H9 (cell line): ENCODE data around the gene ENOX1. TPM values are rescaled to one million over a fixed set of nuclear protein-coding genes. Genes with fewer than 3 reads are reported as not detected.

ENCODE experiments used
- DNase-seq: peaks from one replicate; pipeline ENCODE4 v3.0.0-alpha.2; 2017
- H2AFZ ChIP-seq: one replicate; pipeline ENCODE4 v1.6.1; 2013; ENCODE audit warnings: mild to moderate bottlenecking, low read length, control low read depth, moderate library complexity
- H2AK5ac ChIP-seq: 2 replicates; pipeline ENCODE4 v1.6.1; 2013; ENCODE audit warnings: low read length, control low read depth, mixed read lengths; ENCODE audit not compliant: insufficient read length
- H2BK120ac ChIP-seq: one replicate; pipeline ENCODE4 v1.6.1; 2013; ENCODE audit warnings: low read depth, mild to moderate bottlenecking, low read length, control low read depth, inconsistent platforms; ENCODE audit not compliant: poor library complexity, severe bottlenecking
- H2BK12ac ChIP-seq: 2 replicates; pipeline ENCODE4 v1.6.1; 2013; ENCODE audit warnings: low read length, control low read depth, mixed read lengths, low read depth; ENCODE audit not compliant: insufficient read length
- H2BK15ac ChIP-seq: 2 replicates; pipeline ENCODE4 v1.6.1; 2013; ENCODE audit warnings: low read depth, low read length, control low read depth
- H2BK20ac ChIP-seq: one replicate; pipeline ENCODE4 v1.6.1; 2013; ENCODE audit warnings: low read depth, mild to moderate bottlenecking, low read length, control low read depth, inconsistent platforms; ENCODE audit not compliant: poor library complexity, severe bottlenecking
- H2BK5ac ChIP-seq: 2 replicates; pipeline ENCODE4 v1.6.1; 2013; ENCODE audit warnings: low read length, control low read depth, mixed read lengths; ENCODE audit not compliant: insufficient read length
- H3K14ac ChIP-seq: 2 replicates; pipeline ENCODE4 v1.6.1; 2013; ENCODE audit warnings: low read length, control low read depth; ENCODE audit not compliant: insufficient read depth
- H3K18ac ChIP-seq: 2 replicates; pipeline ENCODE4 v1.6.1; 2013; ENCODE audit warnings: low read depth, mild to moderate bottlenecking, mixed read lengths, low read length, control low read depth; ENCODE audit not compliant: insufficient read length
- H3K23ac ChIP-seq: 2 replicates; pipeline ENCODE4 v1.6.1; 2013; ENCODE audit warnings: low read length, control low read depth, mixed read lengths, low read depth; ENCODE audit not compliant: insufficient read length
- H3K23me2 ChIP-seq: 2 replicates; pipeline ENCODE4 v1.6.1; 2013; ENCODE audit warnings: low read depth, mild to moderate bottlenecking, mixed read lengths, low read length, control low read depth; ENCODE audit not compliant: insufficient read length, poor library complexity, severe bottlenecking
- H3K27ac ChIP-seq: 2 replicates; pipeline ENCODE4 v1.5.1; 2013; ENCODE audit warnings: low read length, control low read depth, mixed read lengths, low read depth; ENCODE audit not compliant: insufficient read length
- H3K27me3 ChIP-seq: 2 replicates; pipeline ENCODE4 v1.6.1; 2013; ENCODE audit warnings: low read length, control low read depth, inconsistent platforms; ENCODE audit not compliant: insufficient read depth
- H3K4ac ChIP-seq: 2 replicates; pipeline ENCODE4 v1.6.1; 2013; ENCODE audit warnings: low read depth, mild to moderate bottlenecking, control low read depth, inconsistent platforms, low read length, moderate library complexity
- H3K4me1 ChIP-seq: 2 replicates; pipeline ENCODE4 v1.6.1; 2013; ENCODE audit warnings: low read length, control low read depth, inconsistent platforms; ENCODE audit not compliant: insufficient read depth
- H3K4me2 ChIP-seq: 2 replicates; pipeline ENCODE4 v1.6.1; 2013; ENCODE audit warnings: low read length, control low read depth, mixed read lengths; ENCODE audit not compliant: insufficient read length, insufficient read depth
- H3K56ac ChIP-seq: 2 replicates; pipeline ENCODE4 v1.6.1; 2013; ENCODE audit warnings: low read depth, mild to moderate bottlenecking, mixed read lengths, low read length, control low read depth; ENCODE audit not compliant: insufficient read length
- H3K79me1 ChIP-seq: 2 replicates; pipeline ENCODE4 v1.6.1; 2013; ENCODE audit warnings: low read depth, mild to moderate bottlenecking, moderate library complexity, low read length, control low read depth, inconsistent platforms; ENCODE audit not compliant: insufficient read depth, poor library complexity, severe bottlenecking
- H3K79me2 ChIP-seq: 2 replicates; pipeline ENCODE4 v1.6.1; 2013; ENCODE audit warnings: low read length, control low read depth, inconsistent platforms; ENCODE audit not compliant: insufficient read depth
- H3K9ac ChIP-seq: 2 replicates; pipeline ENCODE4 v1.6.1; 2013; ENCODE audit warnings: low read length, control low read depth, mixed read lengths; ENCODE audit not compliant: insufficient read length; ENCODE audit errors: extremely low read depth
- H3K9me3 ChIP-seq: one replicate; pipeline ENCODE4 v1.6.1; 2013; ENCODE audit warnings: low read depth, low read length, inconsistent platforms; ENCODE audit not compliant: control insufficient read depth
- H3T11ph ChIP-seq: one replicate; pipeline ENCODE4 v1.6.1; 2013; ENCODE audit warnings: mild to moderate bottlenecking, low read length, control low read depth, inconsistent platforms
- H4K20me1 ChIP-seq: one replicate; pipeline ENCODE4 v1.6.1; 2013; ENCODE audit not compliant: control insufficient read depth, insufficient read length, insufficient read depth
- H4K5ac ChIP-seq: 2 replicates; pipeline ENCODE4 v1.6.1; 2013; ENCODE audit warnings: low read depth, mild to moderate bottlenecking, mixed read lengths, low read length, control low read depth; ENCODE audit not compliant: insufficient read length
- H4K8ac ChIP-seq: replicated peaks from 2 replicates; pipeline ENCODE4 v1.6.1; 2013; ENCODE audit warnings: low read length, control low read depth, mixed read lengths, low read depth; ENCODE audit not compliant: insufficient read length
- H4K91ac ChIP-seq: 2 replicates; pipeline ENCODE4 v1.6.1; 2013; ENCODE audit warnings: low read depth, mild to moderate bottlenecking, moderate library complexity, mixed read lengths, low read length, control low read depth; ENCODE audit not compliant: insufficient read length
- H3K27ac Mint-ChIP-seq, 3 experiments: 2 replicates in 2 of 3; 3 replicates in 1 of 3; pipeline ENCODE4 v1.8.0; 2020 to 2021; ENCODE audit warnings: mixed read lengths in 3 of 3, mild to moderate bottlenecking in 1 of 3, moderate library complexity in 1 of 3
- H3K27me3 Mint-ChIP-seq: 2 replicates; pipeline ENCODE4 v1.8.0; 2021; ENCODE audit warnings: low read depth, mild to moderate bottlenecking, moderate library complexity, mixed read lengths
- H3K36me3 Mint-ChIP-seq, 3 experiments: 2 replicates in 2 of 3; 3 replicates in 1 of 3; pipeline ENCODE4 v1.8.0; 2020 to 2021; ENCODE audit warnings: low read depth in 3 of 3, mixed read lengths in 3 of 3; ENCODE audit not compliant: insufficient read depth in 1 of 3
- H3K4me1 Mint-ChIP-seq, 2 experiments: 2 replicates each; pipeline ENCODE4 v1.8.0; 2020; ENCODE audit warnings: mixed read lengths in 2 of 2
- H3K4me3 Mint-ChIP-seq, 2 experiments: 2 replicates in 1 of 2; 3 replicates in 1 of 2; pipeline ENCODE4 v1.8.0; 2020 to 2021; ENCODE audit warnings: mild to moderate bottlenecking in 2 of 2, mixed read lengths in 2 of 2, moderate library complexity in 1 of 2
- H3K9me3 Mint-ChIP-seq, 2 experiments: 2 replicates in 1 of 2; 3 replicates in 1 of 2; pipeline ENCODE4 v1.8.0; 2020; ENCODE audit warnings: mild to moderate bottlenecking in 2 of 2, mixed read lengths in 2 of 2, moderate library complexity in 1 of 2
- CTCF ChIP-seq: fragments of 200-600 bp; sonication (generic); conservative IDR thresholded peaks from 3 replicates; pipeline ENCODE4 v1.8.0; 2021; ENCODE audit warnings: antibody characterized with exemption, mild to moderate bottlenecking
- WGBS: extraction: QIAGEN DNeasy Blood & Tissue Kit; methylation state at CpG from one replicate; pipeline ENCODE4 v1.1.7; 2013; ENCODE audit warnings: missing lambda C conversion rate, low lambda C conversion rate, mixed read lengths; ENCODE audit not compliant: insufficient read length; ENCODE audit errors: extremely low coverage; 5-methylcytosine and 5-hydroxymethylcytosine counted together
- total RNA-seq: library from RNA; stranded (reverse); gene quantifications from 2 replicates; pipeline ENCODE4 v1.2.1, GENCODE V29; 2021

ENOX1 gene
- total RNA-seq, 1 experiment from 2014 or later, result 0.24 TPM

- Histone ChIP-seq H3K56ac (no peak overlapping the region), H2BK5ac (no peak overlapping the region), H2BK15ac (no peak overlapping the region), H4K8ac (no peak overlapping the region), H4K91ac (no peak overlapping the region), H3K9ac (no peak overlapping the region), H3K9me3 (no peaks in the 10 kb centered on the region), H3K4ac (no peak overlapping the region), H2BK120ac (no peak overlapping the region), H3K23ac (no peak overlapping the region), H3K4me1 (no peaks in the 10 kb centered on the region), H2BK20ac (no peak overlapping the region), H2AFZ (no peak overlapping the region), H4K5ac (no peak overlapping the region), H3T11ph (no peak overlapping the region), H3K4me2 (no peak overlapping the region), H2BK12ac (no peak overlapping the region), H2AK5ac (no peak overlapping the region), H3K23me2 (no peaks in the 10 kb centered on the region), H3K27me3 (no peaks in the 10 kb centered on the region), H3K27ac (no peak overlapping the region), H3K79me1 (no peaks in the 10 kb centered on the region), H3K14ac (no peak overlapping the region), H4K20me1 (no peaks in the 10 kb centered on the region), H3K79me2 (no peaks in the 10 kb centered on the region), H3K18ac (no peak overlapping the region)
- Mint-ChIP-seq H3K4me3 (no peak overlapping the region), H3K4me1 (peaks cover 0 to 5% of the 10 kb centered on the region in 2 experiments; a peak in 1 of 4 replicates), H3K27ac (no peak overlapping the region), H3K36me3 (no peaks in the 10 kb centered on the region), H3K9me3 (no peaks in the 10 kb centered on the region), H3K27me3 (no peaks in the 10 kb centered on the region)
- no peak for DNase-seq
- WGBS, result no CpG with 5 or more reads among the region's 3 CpGs
- TF ChIP-seq CTCF, result no peak
Observed at GRCh38 chr13:43629691-43630480, 156.9 kb downstream of the ENOX1 start.
